ENCODE data around the gene THOC7.
A peak's percentile ranks its signal among the peaks of the same experiment; 100 is the strongest.

THOC7 gene

GRCh38 chr3:63863150-63864007 is at the start of gene THOC7, which contains the start of gene ATXN7:
THOC7 (minus strand) TSS chr3:63863805; CDS start chr3:63863790, 15 bp downstream.
ATXN7 (plus strand) TSS chr3:63863867; CDS start chr3:63912599, 48,732 bp downstream.
- DNase-seq = no peak

GRCh38 chr3:63912768-63913588 is 49.4 kb upstream of the THOC7 start:
- no peak for DNase-seq

- peak; percentile 40 for DNase-seq
These were observed 48.5 kb upstream of the THOC7 start, which contains the start of gene SCAANT1 for GRCh38 chr3:63911873-63912767. SCAANT1 (minus strand) TSS chr3:63912383.

GRCh38 chr3:63911509-63911872 is 47.9 kb upstream of the THOC7 start:
- DNase-seq = no peak

GRCh38 chr3:63910891-63911290 is 47.3 kb upstream of the THOC7 start:
- DNase-seq = no peak

- DNase-seq = no peak
These were observed 46.4 kb upstream of the THOC7 start for GRCh38 chr3:63910001-63910400.

GRCh38 chr3:63909431-63909830 is 45.8 kb upstream of the THOC7 start:
- DNase-seq = no peak

GRCh38 chr3:63908776-63909175 is 45.2 kb upstream of the THOC7 start:
- no peak for DNase-seq

- DNase-seq = no peak
These were observed 44.6 kb upstream of the THOC7 start for GRCh38 chr3:63908081-63908736.

GRCh38 chr3:63905731-63906620 is 42.4 kb upstream of the THOC7 start:
- no peak for DNase-seq

- no peak for DNase-seq
These were observed 36.9 kb upstream of the THOC7 start for GRCh38 chr3:63900459-63900858.

- no peak for DNase-seq
These were observed 36.4 kb upstream of the THOC7 start for GRCh38 chr3:63900010-63900409.

- no peak for DNase-seq
These were observed 32.9 kb upstream of the THOC7 start for GRCh38 chr3:63896332-63897030.

GRCh38 chr3:63895422-63896189 is 32.0 kb upstream of the THOC7 start:
- no peak for DNase-seq

- no peak for DNase-seq
These were observed 29.3 kb upstream of the THOC7 start for GRCh38 chr3:63892773-63893352.

- DNase-seq = no peak
These were observed 27.9 kb upstream of the THOC7 start for GRCh38 chr3:63891518-63891917.

GRCh38 chr3:63886858-63887257 is 23.3 kb upstream of the THOC7 start:
- no peak for DNase-seq

- no peak for DNase-seq
These were observed 17.0 kb upstream of the THOC7 start for GRCh38 chr3:63880653-63881052.

- no peak for DNase-seq
These were observed 14.9 kb upstream of the THOC7 start for GRCh38 chr3:63878394-63879060.

Data from NCI-H446 treated with DMSO at 0.1 percent for 48 hours (cell line).